Measurements from ENCODE around the gene MYO1B. TPM values are rescaled to one million over a fixed set of nuclear protein-coding genes. Genes with fewer than 3 reads are reported as not detected.

Gene MYO1B
- total RNA-seq, 1 donor from 2014 or later: 16.2 TPM

- H3K27ac ChIP-seq (replicated peaks): peak overlapping the region; percentile 67
- DNase-seq: no peak
- no peak overlapping the region for H3K4me3 ChIP-seq
- peaks cover 32% of the 10 kb centered on the region for H3K4me1 ChIP-seq
- H3K36me3 ChIP-seq: peaks cover 12% of the 10 kb centered on the region
- no peaks in the 10 kb centered on the region for H3K27me3 ChIP-seq (ENCODE audit: low read depth)
- TF ChIP-seq CTCF (IDR thresholded peaks at IDR 0.05; ENCODE audit: borderline replicate concordance): no peak
- no peaks in the 10 kb centered on the region for H3K9me3 ChIP-seq (replicated peaks)
- intact Hi-C loops (cut with micrococcal nuclease): no loop called here
These were observed 138.3 kb downstream of the MYO1B start for GRCh38 chr2:191383486-191383885.

- TF ChIP-seq CTCF (IDR thresholded peaks at IDR 0.05; ENCODE audit: borderline replicate concordance): no peak
- no peak for DNase-seq
- H3K36me3 ChIP-seq: peaks cover 24% of the 10 kb centered on the region
- intact Hi-C loops (cut with micrococcal nuclease): no loop called here
- no peaks in the 10 kb centered on the region for H3K27me3 ChIP-seq (ENCODE audit: low read depth)
- H3K27ac ChIP-seq (replicated peaks): peak overlapping the region; percentile 67
- peaks cover 27% of the 10 kb centered on the region for H3K4me1 ChIP-seq
- H3K4me3 ChIP-seq: no peak overlapping the region
- no peaks in the 10 kb centered on the region for H3K9me3 ChIP-seq (replicated peaks)
These were observed 139.6 kb downstream of the MYO1B start for GRCh38 chr2:191384829-191385228.

GRCh38 chr2:191385416-191386160, 140.4 kb downstream of the MYO1B start:
- no peak for DNase-seq
- intact Hi-C loops (cut with micrococcal nuclease): no loop called here
- TF ChIP-seq CTCF (IDR thresholded peaks at IDR 0.05; ENCODE audit: borderline replicate concordance): no peak
- Histone ChIP-seq H3K4me3 (no peak overlapping the region), H3K36me3 (peaks cover 29% of the 10 kb centered on the region), H3K9me3 (replicated peaks) (no peaks in the 10 kb centered on the region), H3K27ac (replicated peaks) (peak overlapping the region; percentile 67), H3K4me1 (peaks cover 27% of the 10 kb centered on the region), H3K27me3 (ENCODE audit: low read depth) (no peaks in the 10 kb centered on the region)

- no peak for TF ChIP-seq CTCF (IDR thresholded peaks at IDR 0.05; ENCODE audit: borderline replicate concordance)
- Histone ChIP-seq H3K27me3 (ENCODE audit: low read depth) (no peaks in the 10 kb centered on the region), H3K27ac (replicated peaks) (peak overlapping the region; percentile 28), H3K4me1 (peaks cover 27% of the 10 kb centered on the region), H3K4me3 (no peak overlapping the region), H3K36me3 (peaks cover 44% of the 10 kb centered on the region), H3K9me3 (replicated peaks) (no peaks in the 10 kb centered on the region)
- intact Hi-C loops (cut with micrococcal nuclease): no loop called here
- no peak for DNase-seq
These were observed 141.8 kb downstream of the MYO1B start for GRCh38 chr2:191386938-191387536.

- H3K4me1 ChIP-seq: peaks cover 18% of the 10 kb centered on the region
- intact Hi-C loops (cut with micrococcal nuclease): no loop called here
- peaks cover 62% of the 10 kb centered on the region for H3K36me3 ChIP-seq
- no peak overlapping the region for H3K27ac ChIP-seq (replicated peaks)
- no peak overlapping the region for H3K4me3 ChIP-seq
- no peaks in the 10 kb centered on the region for H3K9me3 ChIP-seq (replicated peaks)
- no peak for TF ChIP-seq CTCF (IDR thresholded peaks at IDR 0.05; ENCODE audit: borderline replicate concordance)
- no peak for DNase-seq
- no peaks in the 10 kb centered on the region for H3K27me3 ChIP-seq (ENCODE audit: low read depth)
These were observed 144.1 kb downstream of the MYO1B start for GRCh38 chr2:191389288-191389687.
